Measurements from ENCODE around the gene NUAK1. TPM values are rescaled to one million over a fixed set of nuclear protein-coding genes. Genes with fewer than 3 reads are reported as not detected.

NUAK1 gene
- total RNA-seq, 1 experiment from 2014 or later: 1.3 TPM

DNA sequence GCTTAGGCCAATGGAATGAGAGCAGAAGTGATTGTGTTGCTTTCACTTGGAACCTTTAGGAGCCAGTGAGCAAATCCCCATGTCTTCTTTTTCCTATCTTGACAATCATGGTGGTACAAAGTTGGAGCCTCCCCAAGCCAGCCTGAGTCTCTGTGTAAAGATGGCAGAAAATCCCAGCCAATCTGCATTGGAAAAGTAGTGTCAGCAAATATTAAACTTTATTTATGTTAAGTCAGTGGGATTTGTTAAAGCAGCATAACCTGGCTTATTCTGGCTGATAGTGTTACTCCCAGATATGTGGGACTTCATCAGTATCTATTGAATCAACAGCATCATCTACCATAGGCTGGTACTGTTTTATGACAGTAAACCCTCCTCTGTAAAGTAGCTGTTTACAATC lies 2.2 kb upstream of the NUAK1 start:
- Histone ChIP-seq H3K27me3 (replicated peaks; ENCODE audit: insufficient read depth, low read depth, low read length, poor library complexity) (peaks cover 24% of the 10 kb centered on the region), H3K4me3 (ENCODE audit: low read depth, low read length, poor library complexity, severe bottlenecking) (no peak overlapping the region), H3K36me3 (ENCODE audit: insufficient read depth, low read length, poor library complexity, severe bottlenecking) (no peaks in the 10 kb centered on the region), H3K27ac (ENCODE audit: low read depth, low read length, poor library complexity, severe bottlenecking) (no peak overlapping the region), H3K4me1 (ENCODE audit: insufficient read depth, low read length, poor library complexity, severe bottlenecking) (no peaks in the 10 kb centered on the region), H3K9me3 (ENCODE audit: low read depth, low read length, poor library complexity, severe bottlenecking) (no peaks in the 10 kb centered on the region)
- no peak for TF ChIP-seq EZH2 (IDR thresholded peaks at IDR 0.05; ENCODE audit: borderline replicate concordance, low read depth, low read length, poor library complexity, severe bottlenecking)
- TF ChIP-seq, protein P1, sequence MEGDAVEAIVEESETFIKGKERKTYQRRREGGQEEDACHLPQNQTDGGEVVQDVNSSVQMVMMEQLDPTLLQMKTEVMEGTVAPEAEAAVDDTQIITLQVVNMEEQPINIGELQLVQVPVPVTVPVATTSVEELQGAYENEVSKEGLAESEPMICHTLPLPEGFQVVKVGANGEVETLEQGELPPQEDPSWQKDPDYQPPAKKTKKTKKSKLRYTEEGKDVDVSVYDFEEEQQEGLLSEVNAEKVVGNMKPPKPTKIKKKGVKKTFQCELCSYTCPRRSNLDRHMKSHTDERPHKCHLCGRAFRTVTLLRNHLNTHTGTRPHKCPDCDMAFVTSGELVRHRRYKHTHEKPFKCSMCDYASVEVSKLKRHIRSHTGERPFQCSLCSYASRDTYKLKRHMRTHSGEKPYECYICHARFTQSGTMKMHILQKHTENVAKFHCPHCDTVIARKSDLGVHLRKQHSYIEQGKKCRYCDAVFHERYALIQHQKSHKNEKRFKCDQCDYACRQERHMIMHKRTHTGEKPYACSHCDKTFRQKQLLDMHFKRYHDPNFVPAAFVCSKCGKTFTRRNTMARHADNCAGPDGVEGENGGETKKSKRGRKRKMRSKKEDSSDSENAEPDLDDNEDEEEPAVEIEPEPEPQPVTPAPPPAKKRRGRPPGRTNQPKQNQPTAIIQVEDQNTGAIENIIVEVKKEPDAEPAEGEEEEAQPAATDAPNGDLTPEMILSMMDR (conservative IDR thresholded peaks at IDR 0.05; ENCODE audit: low read depth, low read length): no peak
- ChIA-PET POLR2A (ENCODE audit: low non-redundant PET) (no interaction called here), CTCF (interaction anchor here (1.2 kb wide), 1 partner anchor 721 kb away, joined by 3 read pairs; no protein-coding TSS in a partner anchor)
- intact Hi-C loops (cut with micrococcal nuclease; ENCODE audit: unreplicated experiment): no loop called here
- BruUV-seq (replicated peaks): no TSS peak
- DNase-seq (ENCODE audit: low spot score): no peak

DNA sequence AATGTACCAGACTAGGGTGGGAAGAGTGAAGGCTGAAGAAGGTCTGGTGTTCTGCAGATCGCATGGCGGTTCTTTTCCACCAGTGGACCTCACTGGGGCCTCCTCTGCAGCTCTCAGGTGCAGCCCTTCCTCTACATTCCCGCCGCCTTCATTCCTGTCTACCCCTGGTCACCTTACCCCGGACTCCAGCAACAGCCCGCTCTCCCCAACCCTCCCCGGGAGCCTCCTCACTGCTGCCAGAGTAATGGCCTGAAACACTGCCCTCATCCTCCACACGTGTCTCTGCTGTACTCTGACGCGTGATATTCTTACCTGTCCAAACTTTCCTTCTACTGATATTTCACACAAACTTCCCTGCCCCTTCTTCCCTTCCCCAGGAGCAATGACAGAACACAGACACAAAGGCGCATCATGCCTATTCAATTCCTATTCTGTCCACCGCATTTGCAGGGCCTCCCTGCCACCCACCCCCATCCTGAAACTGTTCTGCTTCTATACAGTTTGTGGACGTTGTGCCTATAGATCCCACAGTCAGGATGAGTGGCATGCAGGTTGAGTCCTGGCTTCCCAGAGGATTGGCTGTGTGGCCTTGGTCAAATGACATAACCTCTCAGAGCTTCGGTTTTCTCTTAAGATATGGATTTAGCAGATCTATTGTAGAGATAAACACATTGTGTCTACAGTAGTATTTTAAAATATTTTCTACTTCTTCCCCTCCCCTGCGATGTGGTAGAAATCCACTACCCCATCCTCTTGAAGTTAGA lies 1.7 kb upstream of the NUAK1 start:
- TF ChIP-seq EZH2 (IDR thresholded peaks at IDR 0.05; ENCODE audit: borderline replicate concordance, low read depth, low read length, poor library complexity, severe bottlenecking): no peak
- TF ChIP-seq, protein P1 (conservative IDR thresholded peaks at IDR 0.05; ENCODE audit: low read depth, low read length): no peak
- peaks cover 24% of the 10 kb centered on the region for H3K27me3 ChIP-seq (replicated peaks; ENCODE audit: insufficient read depth, low read depth, low read length, poor library complexity)
- H3K27ac ChIP-seq (ENCODE audit: low read depth, low read length, poor library complexity, severe bottlenecking): no peak overlapping the region
- H3K4me1 ChIP-seq (ENCODE audit: insufficient read depth, low read length, poor library complexity, severe bottlenecking): no peaks in the 10 kb centered on the region
- intact Hi-C loops (cut with micrococcal nuclease; ENCODE audit: unreplicated experiment): no loop called here
- no peaks in the 10 kb centered on the region for H3K36me3 ChIP-seq (ENCODE audit: insufficient read depth, low read length, poor library complexity, severe bottlenecking)
- H3K4me3 ChIP-seq (ENCODE audit: low read depth, low read length, poor library complexity, severe bottlenecking): peak overlapping the region; percentile 67
- BruUV-seq (replicated peaks): TSS peak; percentile 38
- no peak for DNase-seq (ENCODE audit: low spot score)
- CTCF ChIA-PET: no interaction called here
- POLR2A ChIA-PET (ENCODE audit: low non-redundant PET): no interaction called here
- H3K9me3 ChIP-seq (ENCODE audit: low read depth, low read length, poor library complexity, severe bottlenecking): no peaks in the 10 kb centered on the region

DNA sequence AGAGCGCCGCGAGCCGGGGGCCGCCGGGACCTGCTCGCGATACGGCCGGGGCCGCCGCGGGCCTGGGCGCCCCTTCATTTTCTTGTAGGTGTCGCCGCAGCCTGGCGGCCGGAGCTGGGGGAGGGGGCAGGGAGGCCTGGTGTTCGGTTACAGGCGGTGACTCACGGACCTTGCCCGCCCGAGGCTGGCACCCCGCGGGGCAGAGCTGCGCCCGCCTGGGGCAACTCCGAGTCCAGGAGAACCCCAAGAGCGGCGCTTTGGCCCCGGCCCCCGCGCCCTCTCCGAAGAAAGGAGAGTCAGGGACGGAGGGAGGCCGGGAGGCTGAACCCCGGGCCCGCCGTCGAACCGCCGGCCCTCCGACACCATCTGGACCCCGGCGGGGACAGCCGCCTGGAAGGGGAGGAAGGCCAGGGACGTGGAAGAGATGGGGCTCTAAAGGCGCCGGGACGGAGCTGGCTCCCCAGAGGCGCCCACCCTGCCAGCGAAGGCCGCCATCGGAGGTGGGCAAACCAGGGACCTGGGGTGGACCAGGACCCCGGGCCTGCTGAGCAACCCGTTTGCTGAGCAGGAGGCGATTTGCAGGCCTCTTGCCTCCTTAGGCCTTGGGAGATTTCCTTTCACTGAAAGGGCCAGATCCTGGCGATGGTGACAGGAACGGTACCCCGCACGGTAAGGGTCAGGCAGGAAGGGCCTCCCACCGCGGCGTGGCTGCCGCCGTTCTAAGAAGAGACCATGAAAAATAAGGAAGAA lies 843 bp upstream of the NUAK1 start:
- peak overlapping the region; percentile 76 for H3K27ac ChIP-seq (ENCODE audit: low read depth, low read length, poor library complexity, severe bottlenecking)
- DNase-seq (ENCODE audit: low spot score): peak; percentile 70
- no TSS peak for BruUV-seq (replicated peaks)
- POLR2A ChIA-PET (ENCODE audit: low non-redundant PET): no interaction called here
- H3K4me1 ChIP-seq (ENCODE audit: insufficient read depth, low read length, poor library complexity, severe bottlenecking): no peaks in the 10 kb centered on the region
- intact Hi-C loops (cut with micrococcal nuclease; ENCODE audit: unreplicated experiment): no loop called here
- no peaks in the 10 kb centered on the region for H3K36me3 ChIP-seq (ENCODE audit: insufficient read depth, low read length, poor library complexity, severe bottlenecking)
- no peaks in the 10 kb centered on the region for H3K9me3 ChIP-seq (ENCODE audit: low read depth, low read length, poor library complexity, severe bottlenecking)
- H3K4me3 ChIP-seq (ENCODE audit: low read depth, low read length, poor library complexity, severe bottlenecking): peak overlapping the region; percentile 67
- H3K27me3 ChIP-seq (replicated peaks; ENCODE audit: insufficient read depth, low read depth, low read length, poor library complexity): peaks cover 24% of the 10 kb centered on the region
- TF ChIP-seq, protein P1 (conservative IDR thresholded peaks at IDR 0.05; ENCODE audit: low read depth, low read length): no peak
- no peak for TF ChIP-seq EZH2 (IDR thresholded peaks at IDR 0.05; ENCODE audit: borderline replicate concordance, low read depth, low read length, poor library complexity, severe bottlenecking)
- CTCF ChIA-PET: interaction anchor here (0.6 kb wide), 1 partner anchor 332 kb away, joined by 3 read pairs; no protein-coding TSS in a partner anchor
